Spleen (tissue), 7 donors: ENCODE data around the gene EPHA3.
A peak's percentile ranks its signal among the peaks of the same experiment; 100 is the strongest.

Experiments used
- POLR2A ChIP-seq, 3 donors: fragments of 450-650 bp; IDR thresholded peaks; one replicate each; pipeline ENCODE4 v1.5.1; 2017; ENCODE audit warnings: antibody characterized with exemption in 3 of 3, mild to moderate bottlenecking in 1 of 3
- POLR2AphosphoS5 ChIP-seq, 3 donors: sonication (generic); formaldehyde crosslinking; IDR thresholded peaks; one replicate each; pipeline ENCODE4 v1.5.1; 2017; ENCODE audit warnings: antibody characterized with exemption in 3 of 3
- TF ChIP-seq, protein P1 (sequence below), 11 experiments: fragments of 200-600 bp in 7 of 11; fragments of 450-650 bp in 4 of 11; sonication (generic) in 4 of 11; IDR thresholded peaks in 8 of 11; conservative IDR thresholded peaks in 3 of 11; 1 replicate in 7 of 11; 2 replicates in 4 of 11; pipeline versions ENCODE4 v1.4.0 to v1.8.0; 2016 to 2021; ENCODE audit warnings: antibody characterized with exemption in 11 of 11, inconsistent platforms in 4 of 11, mild to moderate bottlenecking in 1 of 11
- donor health status: DM: no; HTN: no; CAD: no; lungs with moderate emphysema.
- donor health status: DM: no; HTN: no; CAD: no.
- donor health status: DM: no; HTN: no; CAD: no.

DNA sequence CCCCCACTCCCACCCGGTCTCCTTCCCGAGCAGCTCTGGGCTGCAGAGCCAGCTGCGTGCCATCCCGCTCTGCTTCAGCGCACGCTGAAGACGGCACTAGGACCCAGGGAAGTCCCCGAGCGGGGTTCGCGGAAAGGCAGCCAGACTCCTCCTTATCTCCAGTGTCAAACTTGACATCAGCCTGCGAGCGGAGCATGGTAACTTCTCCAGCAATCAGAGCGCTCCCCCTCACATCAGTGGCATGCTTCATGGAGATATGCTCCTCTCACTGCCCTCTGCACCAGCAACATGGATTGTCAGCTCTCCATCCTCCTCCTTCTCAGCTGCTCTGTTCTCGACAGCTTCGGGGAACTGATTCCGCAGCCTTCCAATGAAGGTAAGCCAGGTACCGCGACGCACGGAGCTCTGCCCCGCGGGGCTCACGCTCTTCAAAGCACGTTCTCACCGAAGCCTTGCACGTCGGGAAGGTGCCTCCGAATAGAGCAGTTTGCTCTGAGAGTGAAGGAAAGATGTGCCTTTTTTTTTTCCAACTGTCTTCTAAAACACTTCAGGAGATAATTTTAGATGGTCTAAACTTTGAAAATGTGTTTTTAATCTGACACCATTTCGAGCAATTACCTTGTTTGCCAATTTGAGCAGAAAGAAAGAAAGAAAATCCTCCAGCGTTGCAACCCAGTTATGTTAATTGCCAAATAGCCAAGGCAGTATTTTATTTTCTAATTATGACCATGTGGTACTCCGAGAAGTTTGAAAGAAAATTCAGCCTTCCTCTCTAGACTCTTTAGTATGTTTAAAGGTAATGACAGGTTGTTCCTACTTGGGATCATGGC lies at the start of gene EPHA3:
- TF ChIP-seq, protein P1, sequence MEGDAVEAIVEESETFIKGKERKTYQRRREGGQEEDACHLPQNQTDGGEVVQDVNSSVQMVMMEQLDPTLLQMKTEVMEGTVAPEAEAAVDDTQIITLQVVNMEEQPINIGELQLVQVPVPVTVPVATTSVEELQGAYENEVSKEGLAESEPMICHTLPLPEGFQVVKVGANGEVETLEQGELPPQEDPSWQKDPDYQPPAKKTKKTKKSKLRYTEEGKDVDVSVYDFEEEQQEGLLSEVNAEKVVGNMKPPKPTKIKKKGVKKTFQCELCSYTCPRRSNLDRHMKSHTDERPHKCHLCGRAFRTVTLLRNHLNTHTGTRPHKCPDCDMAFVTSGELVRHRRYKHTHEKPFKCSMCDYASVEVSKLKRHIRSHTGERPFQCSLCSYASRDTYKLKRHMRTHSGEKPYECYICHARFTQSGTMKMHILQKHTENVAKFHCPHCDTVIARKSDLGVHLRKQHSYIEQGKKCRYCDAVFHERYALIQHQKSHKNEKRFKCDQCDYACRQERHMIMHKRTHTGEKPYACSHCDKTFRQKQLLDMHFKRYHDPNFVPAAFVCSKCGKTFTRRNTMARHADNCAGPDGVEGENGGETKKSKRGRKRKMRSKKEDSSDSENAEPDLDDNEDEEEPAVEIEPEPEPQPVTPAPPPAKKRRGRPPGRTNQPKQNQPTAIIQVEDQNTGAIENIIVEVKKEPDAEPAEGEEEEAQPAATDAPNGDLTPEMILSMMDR (IDR thresholded peaks at IDR 0.05 in 8 of 11, conservative IDR thresholded peaks at IDR 0.05 in 3 of 11), result no peak
- peak; percentile 15 to 59 (median 58) for TF ChIP-seq POLR2AphosphoS5 (IDR thresholded peaks at IDR 0.05)
- TF ChIP-seq POLR2A (IDR thresholded peaks at IDR 0.05), result no peak
